PFSK-1 (cell line): ENCODE data around the gene FAM118A.

Experiments used
- FOXP2 ChIP-seq: optimal IDR thresholded peaks from 2 replicates; pipeline ENCODE3; 2011; ENCODE audit warnings: borderline replicate concordance, control low read depth, inconsistent platforms; ENCODE audit not compliant: insufficient read depth; ENCODE audit errors: extremely low read length, extremely low read depth
- POLR2AphosphoS5 ChIP-seq: IDR thresholded peaks from 2 replicates; pipeline ENCODE4 v1.6.1; 2012; ENCODE audit warnings: low read depth, mild to moderate bottlenecking, control low read depth, low read length, moderate library complexity
- REST ChIP-seq, 2 experiments: IDR thresholded peaks; 2 replicates each; pipeline versions ENCODE4 v1.6.1 to v1.8.0; 2011 to 2012; ENCODE audit warnings: low read depth in 2 of 2, low read length in 2 of 2, control low read depth in 1 of 2, inconsistent platforms in 1 of 2, mild to moderate bottlenecking in 1 of 2, moderate library complexity in 1 of 2; ENCODE audit not compliant: insufficient read depth in 1 of 2
- SIN3A ChIP-seq: IDR thresholded peaks from 2 replicates; pipeline ENCODE4 v1.6.1; 2012; ENCODE audit warnings: mild to moderate bottlenecking, low read length, moderate library complexity, borderline replicate concordance; ENCODE audit not compliant: insufficient read depth
- TAF1 ChIP-seq: IDR thresholded peaks from 2 replicates; pipeline ENCODE4 v1.6.1; 2012; ENCODE audit warnings: low read length, control low read depth, borderline replicate concordance; ENCODE audit not compliant: insufficient read depth

Gene FAM118A

GRCh38 chr22:45306139-45306538 is 3.6 kb upstream of the FAM118A start:
- no peak for TF ChIP-seq POLR2AphosphoS5
- TF ChIP-seq REST (IDR thresholded peaks at IDR 0.05; ENCODE audit: insufficient read depth in 1 of 2, low read depth in 2 of 2, low read length in 2 of 2), result no peak
- TF ChIP-seq TAF1, result no peak
- no peak for TF ChIP-seq FOXP2
- TF ChIP-seq SIN3A, result no peak

GRCh38 chr22:45308391-45308956 is 1.3 kb upstream of the FAM118A start:
- no peak for TF ChIP-seq TAF1
- no peak for TF ChIP-seq POLR2AphosphoS5
- no peak for TF ChIP-seq REST (IDR thresholded peaks at IDR 0.05; ENCODE audit: insufficient read depth in 1 of 2, low read depth in 2 of 2, low read length in 2 of 2)
- no peak for TF ChIP-seq SIN3A
- TF ChIP-seq FOXP2, result no peak

- TF ChIP-seq REST (IDR thresholded peaks at IDR 0.05; ENCODE audit: insufficient read depth in 1 of 2, low read depth in 2 of 2, low read length in 2 of 2), result no peak
- no peak for TF ChIP-seq POLR2AphosphoS5
- TF ChIP-seq SIN3A, result no peak
- no peak for TF ChIP-seq TAF1
- no peak for TF ChIP-seq FOXP2
Observed at GRCh38 chr22:45308957-45309421, 745 bp upstream of the FAM118A start.

GRCh38 chr22:45310331-45310976 is 720 bp downstream of the FAM118A start:
- TF ChIP-seq FOXP2 (no peak), REST (IDR thresholded peaks at IDR 0.05; ENCODE audit: insufficient read depth in 1 of 2, low read depth in 2 of 2, low read length in 2 of 2) (no peak), POLR2AphosphoS5 (no peak)
